ENCODE data around the gene MEX3A. TPM values are rescaled to one million over a fixed set of nuclear protein-coding genes. Genes with fewer than 3 reads are reported as not detected.
"Not testable (repeated sequence)": the region's sequence is repeated elsewhere in the genome, so short reads cannot be mapped to it uniquely, and the experiment has no call there.

MEX3A gene
- total RNA-seq, 1 donor from 2014 or later: 5.0 TPM

GRCh38 chr1:156118177-156118868, 36.1 kb upstream of the MEX3A start:
- DNase-seq (ENCODE audit: low read depth, low spot score): no peak

GRCh38 chr1:156117414-156118176, 35.3 kb upstream of the MEX3A start:
- DNase-seq (ENCODE audit: low read depth, low spot score): no peak

- not testable (repeated sequence) for DNase-seq (ENCODE audit: low read depth, low spot score)
Measured at GRCh38 chr1:156116731-156117130, 34.5 kb upstream of the MEX3A start.

- no peak for DNase-seq (ENCODE audit: low read depth, low spot score)
Measured at GRCh38 chr1:156115514-156116374, 33.5 kb upstream of the MEX3A start.

GRCh38 chr1:156114919-156115513, 32.8 kb upstream of the MEX3A start:
- DNase-seq (ENCODE audit: low read depth, low spot score): no peak

GRCh38 chr1:156114101-156114918, 32.0 kb upstream of the MEX3A start, which contains the start of gene LMNA:
Gene LMNA, plus strand, starts transcription at chr1:156114711. Its CDS starts 208 bp downstream, at chr1:156114919.
- DNase-seq (ENCODE audit: low read depth, low spot score): peak; percentile 74

GRCh38 chr1:156113282-156113950, 31.2 kb upstream of the MEX3A start:
- DNase-seq (ENCODE audit: low read depth, low spot score): no peak

- no peak for DNase-seq (ENCODE audit: low read depth, low spot score)
Measured at GRCh38 chr1:156112276-156113137, 30.2 kb upstream of the MEX3A start.

- DNase-seq (ENCODE audit: low read depth, low spot score): no peak
Measured at GRCh38 chr1:156111355-156111962, 29.2 kb upstream of the MEX3A start.

- no peak for DNase-seq (ENCODE audit: low read depth, low spot score)
Measured at GRCh38 chr1:156110252-156110651, 28.0 kb upstream of the MEX3A start.

GRCh38 chr1:156108664-156109241, 26.5 kb upstream of the MEX3A start:
- no peak for DNase-seq (ENCODE audit: low read depth, low spot score)

GRCh38 chr1:156108057-156108456, 25.8 kb upstream of the MEX3A start:
- no peak for DNase-seq (ENCODE audit: low read depth, low spot score)

GRCh38 chr1:156106624-156107488, 24.6 kb upstream of the MEX3A start:
- DNase-seq (ENCODE audit: low read depth, low spot score): no peak

- DNase-seq (ENCODE audit: low read depth, low spot score): no peak
Measured at GRCh38 chr1:156104861-156105832, 22.9 kb upstream of the MEX3A start.

GRCh38 chr1:156104065-156104810, 22.0 kb upstream of the MEX3A start:
- DNase-seq (ENCODE audit: low read depth, low spot score): peak; percentile 86
